GM13977 (cell line): ENCODE measurements around the gene GPRIN1.

Source experiments
- DNase-seq: peaks from one replicate; pipeline ENCODE4 v3.0.0; 2012; ENCODE audit warnings: low spot score
- CTCF ChIP-seq: IDR thresholded peaks from 2 replicates; pipeline ENCODE4 v1.5.1; 2012; ENCODE audit warnings: mild to moderate bottlenecking, control low read depth; ENCODE audit not compliant: insufficient read depth; ENCODE audit errors: extremely low read depth, missing control alignments
- in situ Hi-C: fragments of 300-500 bp; cut with MboI; formaldehyde crosslinking; loops from one replicate; pipeline ENCODE4 v1.12.0; 2022; ENCODE audit warnings: low sequenced_read_pairs, low pct_unique_long_range_greater_than_20kb, mixed read lengths, inconsistent platforms; ENCODE audit not compliant: unreplicated experiment

The GPRIN1 gene

GRCh38 chr5:176619203-176619568, 9.2 kb upstream of the GPRIN1 start:
- TF ChIP-seq CTCF, result peak; percentile 49
- in situ Hi-C loops, result no loop called here
- DNase-seq, result peak; percentile 98

- DNase-seq, result no peak
- TF ChIP-seq CTCF, result no peak
- in situ Hi-C loops, result no loop called here
Observed at GRCh38 chr5:176618783-176619182, 8.8 kb upstream of the GPRIN1 start.

- in situ Hi-C loops, result no loop called here
- no peak for TF ChIP-seq CTCF
- DNase-seq, result no peak
Observed at GRCh38 chr5:176616511-176616910, 6.6 kb upstream of the GPRIN1 start.

GRCh38 chr5:176614805-176615478, 5.0 kb upstream of the GPRIN1 start:
- in situ Hi-C loops, result no loop called here
- DNase-seq, result no peak

GRCh38 chr5:176612855-176613254, 2.9 kb upstream of the GPRIN1 start:
- in situ Hi-C loops, result no loop called here
- no peak for TF ChIP-seq CTCF
- DNase-seq, result no peak

More at GRCh38 chr5:176614805-176615478, 5.0 kb upstream of the GPRIN1 start:
- TF ChIP-seq CTCF, result no peak

- no peak for DNase-seq
- TF ChIP-seq CTCF, result no peak
- in situ Hi-C loops, result no loop called here
Observed at GRCh38 chr5:176612008-176612407, 2.1 kb upstream of the GPRIN1 start.
